Right lobe of liver (tissue), 4 donors: Measurements from ENCODE around the gene FOXB2.
"Not testable (repeated sequence)": the region's sequence is repeated elsewhere in the genome, so short reads cannot be mapped to it uniquely, and the experiment has no call there.

Experiments
- POLR2A ChIP-seq: fragments of 450-650 bp; IDR thresholded peaks from one replicate; pipeline ENCODE4 v1.6.1; 2017; ENCODE audit warnings: antibody characterized with exemption, mild to moderate bottlenecking
- TF ChIP-seq, protein P1 (sequence below), 4 donors: fragments of 200-600 bp in 3 of 4; fragments of 450-650 bp in 1 of 4; IDR thresholded peaks; one replicate each; pipeline versions ENCODE4 v1.5.1 to v1.8.0; 2016 to 2022; ENCODE audit warnings: antibody characterized with exemption in 4 of 4, mild to moderate bottlenecking in 2 of 4
- donor health status: DM: no; HTN: no; CAD: no.
- donor health status: DM: no; HTN: no; CAD: no.
- donor health status: DM: no; HTN: yes; CAD: no.

DNA sequence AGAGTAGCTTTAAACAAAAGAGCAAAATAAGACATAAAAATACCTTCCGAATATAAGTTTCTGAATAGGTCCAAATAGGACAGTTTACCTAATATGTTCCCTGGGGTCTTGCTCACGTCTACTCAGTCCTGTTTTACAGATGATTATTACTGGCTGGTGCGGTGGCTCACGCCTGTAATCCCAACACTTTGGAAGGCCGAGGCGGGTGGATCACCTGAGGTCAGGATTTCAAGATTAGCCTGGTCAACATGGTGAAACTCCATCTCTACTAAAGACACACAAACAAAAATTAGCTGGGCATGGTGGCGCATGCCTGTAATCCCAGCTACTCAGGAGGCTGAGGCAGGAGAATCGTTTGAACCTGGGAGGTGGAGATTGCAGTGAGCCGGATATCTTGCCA lies 40.6 kb upstream of the FOXB2 start:
- TF ChIP-seq, protein P1, sequence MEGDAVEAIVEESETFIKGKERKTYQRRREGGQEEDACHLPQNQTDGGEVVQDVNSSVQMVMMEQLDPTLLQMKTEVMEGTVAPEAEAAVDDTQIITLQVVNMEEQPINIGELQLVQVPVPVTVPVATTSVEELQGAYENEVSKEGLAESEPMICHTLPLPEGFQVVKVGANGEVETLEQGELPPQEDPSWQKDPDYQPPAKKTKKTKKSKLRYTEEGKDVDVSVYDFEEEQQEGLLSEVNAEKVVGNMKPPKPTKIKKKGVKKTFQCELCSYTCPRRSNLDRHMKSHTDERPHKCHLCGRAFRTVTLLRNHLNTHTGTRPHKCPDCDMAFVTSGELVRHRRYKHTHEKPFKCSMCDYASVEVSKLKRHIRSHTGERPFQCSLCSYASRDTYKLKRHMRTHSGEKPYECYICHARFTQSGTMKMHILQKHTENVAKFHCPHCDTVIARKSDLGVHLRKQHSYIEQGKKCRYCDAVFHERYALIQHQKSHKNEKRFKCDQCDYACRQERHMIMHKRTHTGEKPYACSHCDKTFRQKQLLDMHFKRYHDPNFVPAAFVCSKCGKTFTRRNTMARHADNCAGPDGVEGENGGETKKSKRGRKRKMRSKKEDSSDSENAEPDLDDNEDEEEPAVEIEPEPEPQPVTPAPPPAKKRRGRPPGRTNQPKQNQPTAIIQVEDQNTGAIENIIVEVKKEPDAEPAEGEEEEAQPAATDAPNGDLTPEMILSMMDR (IDR thresholded peaks at IDR 0.05) = not testable (repeated sequence)
- TF ChIP-seq POLR2A = not testable (repeated sequence)
